Fibroblast of the conjunctiva (primary cell): Measurements from ENCODE around the gene RTN4RL1.

Experiments used
- DNase-seq: peaks from one replicate; pipeline ENCODE4 v3.0.0-alpha.2; 2010; ENCODE audit warnings: low read depth

RTN4RL1 gene, protein sequence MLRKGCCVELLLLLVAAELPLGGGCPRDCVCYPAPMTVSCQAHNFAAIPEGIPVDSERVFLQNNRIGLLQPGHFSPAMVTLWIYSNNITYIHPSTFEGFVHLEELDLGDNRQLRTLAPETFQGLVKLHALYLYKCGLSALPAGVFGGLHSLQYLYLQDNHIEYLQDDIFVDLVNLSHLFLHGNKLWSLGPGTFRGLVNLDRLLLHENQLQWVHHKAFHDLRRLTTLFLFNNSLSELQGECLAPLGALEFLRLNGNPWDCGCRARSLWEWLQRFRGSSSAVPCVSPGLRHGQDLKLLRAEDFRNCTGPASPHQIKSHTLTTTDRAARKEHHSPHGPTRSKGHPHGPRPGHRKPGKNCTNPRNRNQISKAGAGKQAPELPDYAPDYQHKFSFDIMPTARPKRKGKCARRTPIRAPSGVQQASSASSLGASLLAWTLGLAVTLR

GRCh38 chr17:2025220-2025621 is at the start of gene RTN4RL1:
RTN4RL1 (minus strand) TSS chr17:2025334; CDS start chr17:2024865, 469 bp downstream.
- no peak for DNase-seq

DNA sequence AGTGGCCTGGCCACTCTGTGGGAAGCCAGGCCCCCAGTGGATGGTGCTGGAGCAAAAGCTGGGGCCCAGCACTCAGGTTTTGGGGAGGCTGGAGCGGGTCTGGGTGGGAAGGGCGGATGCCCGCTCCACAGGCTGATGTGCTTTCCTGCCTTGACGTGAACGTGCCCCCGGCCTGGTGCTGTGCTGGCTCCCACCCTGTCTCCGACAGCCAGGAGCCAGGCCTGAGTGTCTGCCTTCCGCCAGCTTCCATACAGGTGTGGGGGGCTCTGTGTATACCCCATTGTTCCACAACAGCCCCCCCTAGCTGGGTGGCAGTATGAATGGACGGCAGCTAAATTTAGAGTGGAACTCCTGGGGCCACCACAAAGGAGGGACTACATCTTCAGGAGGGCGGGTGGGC is 49.8 kb upstream of the RTN4RL1 start:
- no peak for DNase-seq

- DNase-seq = no peak
These were observed 46.5 kb upstream of the RTN4RL1 start for GRCh38 chr17:2071455-2072281.

DNA sequence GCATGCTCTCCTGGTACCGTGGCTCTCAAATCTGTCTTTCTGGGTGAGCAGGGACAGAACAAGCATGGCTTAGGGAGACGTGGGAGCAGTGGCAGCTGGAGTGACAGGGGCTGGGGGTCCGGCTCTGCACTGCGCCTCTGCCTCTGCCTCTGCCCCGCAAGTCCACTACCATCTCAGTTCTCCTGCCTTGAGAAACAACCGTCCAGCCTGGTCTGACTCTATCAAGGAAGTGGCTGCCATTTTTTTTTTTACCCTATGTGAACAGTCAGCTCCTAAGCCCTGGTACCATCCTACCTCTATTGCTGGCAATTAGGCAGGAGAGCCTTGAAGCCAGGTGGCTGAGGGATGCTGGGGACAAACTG is 45.9 kb upstream of the RTN4RL1 start:
- no peak for DNase-seq

- DNase-seq = no peak
These were observed 45.3 kb upstream of the RTN4RL1 start for GRCh38 chr17:2070241-2071023.

GRCh38 chr17:2068519-2069051 is 43.5 kb upstream of the RTN4RL1 start:
- DNase-seq = no peak

GRCh38 chr17:2068031-2068518 is 42.9 kb upstream of the RTN4RL1 start:
- no peak for DNase-seq

- no peak for DNase-seq
These were observed 42.5 kb upstream of the RTN4RL1 start for GRCh38 chr17:2067608-2068024.

DNA sequence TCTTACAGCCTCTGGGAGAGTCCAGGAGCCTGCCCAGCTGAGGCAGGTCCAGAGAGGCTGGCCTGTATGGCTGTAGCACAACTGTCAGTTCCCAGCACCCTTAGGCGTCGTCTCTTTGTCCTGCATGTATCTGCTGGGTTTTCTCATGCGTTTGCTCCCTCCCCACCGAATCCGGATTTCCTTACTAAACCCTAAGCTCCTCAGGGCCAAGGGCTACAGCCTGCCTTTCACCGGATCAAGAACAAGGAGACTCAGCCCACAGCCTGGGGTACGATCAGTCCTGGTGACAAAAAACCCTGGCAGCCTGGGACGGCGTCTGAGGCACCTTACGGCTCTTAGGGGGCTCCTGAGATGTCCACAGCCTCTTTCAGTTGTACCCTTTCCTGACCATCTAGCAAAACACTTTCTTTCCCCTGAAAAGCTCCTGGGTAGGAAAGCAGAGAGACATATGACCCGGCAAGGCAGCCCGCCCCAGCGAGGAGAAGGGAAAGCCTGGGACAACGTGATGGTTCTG is 42.0 kb upstream of the RTN4RL1 start:
- DNase-seq = no peak

GRCh38 chr17:2065949-2066400 is 40.8 kb upstream of the RTN4RL1 start:
- DNase-seq = no peak

DNA sequence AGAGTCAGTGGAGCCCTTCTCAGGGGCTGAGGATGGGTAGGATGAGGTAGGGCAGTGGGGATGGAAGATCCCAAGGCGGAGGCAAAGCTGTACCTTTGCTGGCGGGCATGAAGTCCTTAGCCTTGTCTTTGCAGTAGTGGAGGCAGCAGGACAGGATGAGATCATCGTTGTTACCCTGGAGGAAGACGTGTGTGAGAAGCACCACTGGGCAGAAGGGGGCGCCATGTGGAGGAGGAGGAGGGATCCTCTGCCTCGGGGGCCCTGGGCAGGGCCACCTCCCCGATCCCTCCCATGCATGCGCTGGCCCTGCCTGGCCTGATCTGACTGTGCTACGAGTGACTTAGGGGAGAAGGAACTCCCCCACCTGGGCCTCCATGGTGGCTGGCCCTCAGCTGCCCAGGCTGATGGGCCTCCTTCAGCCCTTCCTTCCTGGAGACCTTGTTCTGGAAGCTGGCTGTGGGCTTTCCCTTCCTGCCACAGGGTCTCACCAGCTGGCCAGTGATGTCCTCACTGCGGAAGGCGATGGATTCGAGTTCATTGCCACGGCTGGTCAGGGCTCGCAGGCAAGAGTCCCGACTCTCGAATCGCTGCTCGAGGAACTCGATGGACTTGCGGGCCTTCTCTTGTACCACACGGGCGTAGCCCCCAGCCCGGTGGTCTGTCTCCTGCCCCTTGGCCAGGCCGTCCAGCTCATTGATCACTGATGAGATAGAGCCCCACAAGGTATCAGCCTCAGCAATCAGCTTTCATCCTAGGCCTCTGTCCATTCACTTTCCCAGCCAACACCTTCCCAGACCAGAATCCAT is 40.0 kb upstream of the RTN4RL1 start:
- DNase-seq = no peak

GRCh38 chr17:2064520-2064971 is 39.4 kb upstream of the RTN4RL1 start:
- no peak for DNase-seq

- DNase-seq = no peak
These were observed 39.0 kb upstream of the RTN4RL1 start for GRCh38 chr17:2064147-2064489.

- DNase-seq = no peak
These were observed 38.4 kb upstream of the RTN4RL1 start for GRCh38 chr17:2063261-2064146.

DNA sequence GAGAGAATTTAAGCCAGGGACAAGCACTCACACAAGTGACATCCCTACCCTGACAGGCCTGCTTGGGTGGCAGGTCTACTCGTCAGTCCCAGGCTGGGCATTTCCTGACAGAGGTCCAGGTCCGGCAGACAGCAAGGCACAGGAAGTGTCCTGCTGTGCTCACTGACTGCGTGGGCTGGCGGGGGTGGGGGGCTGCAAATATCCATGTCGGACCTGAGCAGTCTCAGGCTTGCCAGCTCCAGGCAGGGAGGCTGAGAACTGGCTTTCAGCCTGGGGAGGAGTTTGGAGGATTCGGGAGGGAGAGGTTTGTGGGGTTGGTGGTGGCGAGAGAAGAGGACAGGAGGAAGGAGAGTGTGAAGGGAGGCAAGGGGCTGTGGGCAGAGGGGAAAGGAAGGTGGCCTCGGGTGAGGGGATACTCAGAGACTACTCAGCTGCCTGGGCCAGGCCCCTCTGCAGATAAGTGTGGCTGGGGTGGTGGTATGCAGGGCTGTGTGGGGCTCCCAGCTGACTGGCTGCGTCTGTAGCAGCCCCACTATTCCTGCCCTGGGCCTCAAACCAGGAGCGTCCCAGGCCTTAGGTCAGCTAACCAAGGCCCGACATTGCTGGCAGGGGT is 37.5 kb upstream of the RTN4RL1 start:
- DNase-seq = no peak

DNA sequence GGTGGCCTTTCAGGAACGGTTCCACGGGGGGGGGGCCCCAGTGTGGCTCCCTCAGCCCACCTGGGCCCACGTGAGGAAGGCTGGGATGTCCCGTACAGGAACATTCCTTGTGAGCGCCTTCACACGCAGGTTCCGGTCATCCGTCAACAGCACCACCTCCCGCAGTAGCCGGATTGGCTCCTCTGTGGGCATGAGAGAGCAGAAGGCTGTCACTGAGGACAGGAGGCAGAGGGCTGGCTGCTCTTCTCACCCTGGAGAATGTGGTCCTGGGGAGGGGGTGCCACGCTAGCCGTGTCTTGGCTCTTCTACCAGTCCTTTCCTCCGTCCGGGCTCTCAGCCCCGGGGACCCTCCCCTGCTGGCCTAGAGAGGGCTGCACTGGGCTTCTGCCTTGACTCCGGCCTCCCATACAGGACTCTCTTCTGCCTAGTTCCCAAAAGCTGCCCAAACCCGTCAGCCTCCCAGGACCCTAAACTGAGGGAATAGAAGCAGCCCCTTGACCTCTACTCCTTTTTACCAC is 36.4 kb upstream of the RTN4RL1 start:
- DNase-seq = no peak

- DNase-seq = no peak
These were observed 35.7 kb upstream of the RTN4RL1 start for GRCh38 chr17:2060681-2061440.

- no peak for DNase-seq
These were observed 35.2 kb upstream of the RTN4RL1 start for GRCh38 chr17:2060385-2060658.
